IMR-90 (cell line): ENCODE data around the gene GATA3. TPM values are rescaled to one million over a fixed set of nuclear protein-coding genes. Genes with fewer than 3 reads are reported as not detected.

Source experiments
- ATAC-seq: fragments of 200-7000 bp; cut with Tn5 transposase; 2 replicates; pipeline ENCODE4 v1.9.1; 2020; ENCODE audit warnings: low read depth, mild to moderate bottlenecking, moderate library complexity
- BruUV-seq: library from RNA; stranded (reverse); fragments of 400-500 nt; replicated peaks from 2 replicates; lab custom pipeline; 2021; lab: Mats Ljungman, UMichigan
- CTCF ChIA-PET: fragments of 300-600 bp; formaldehyde crosslinking; extraction: SDS; loops from one replicate; lab custom pipeline; 2021; ENCODE audit warnings: antibody characterized with exemption; lab: Yijun Ruan, JAX
- POLR2A ChIA-PET: fragments of 300-600 bp; sonication (Branson Sonifier 250); formaldehyde crosslinking; loops from one replicate; lab custom pipeline; 2022; ENCODE audit warnings: antibody characterized with exemption; ENCODE audit not compliant: unreplicated experiment; lab: Charles Lee
- DNase-seq: peaks from one replicate; pipeline ENCODE4 v3.0.0; 2013
- H2AFZ ChIP-seq: replicated peaks from 2 replicates; pipeline ENCODE3; 2013; ENCODE audit warnings: low read length, mild to moderate bottlenecking; ENCODE audit not compliant: poor library complexity
- H2AK5ac ChIP-seq: 2 replicates; pipeline ENCODE4 v1.6.1; 2013; ENCODE audit warnings: low read depth, low read length, inconsistent platforms
- H2AK9ac ChIP-seq: replicated peaks from 2 replicates; pipeline ENCODE3; 2013; ENCODE audit warnings: mild to moderate bottlenecking, low read depth, low read length, moderate library complexity; ENCODE audit not compliant: poor library complexity
- H2BK120ac ChIP-seq: 2 replicates; pipeline ENCODE4 v1.6.1; 2013; ENCODE audit warnings: low read depth, low read length, inconsistent platforms
- H2BK15ac ChIP-seq: 3 replicates; pipeline ENCODE4 v1.6.1; 2013; ENCODE audit warnings: low read depth, low read length, inconsistent platforms
- H2BK20ac ChIP-seq: 2 replicates; pipeline ENCODE4 v1.6.1; 2013; ENCODE audit warnings: low read depth, mild to moderate bottlenecking, inconsistent platforms, low read length, moderate library complexity
- H2BK5ac ChIP-seq: 2 replicates; pipeline ENCODE4 v1.6.1; 2013; ENCODE audit warnings: mild to moderate bottlenecking, low read depth, low read length, inconsistent platforms; ENCODE audit not compliant: poor library complexity, severe bottlenecking
- H3K14ac ChIP-seq: replicated peaks from 2 replicates; pipeline ENCODE4 v1.6.1; 2013; ENCODE audit warnings: low read depth, low read length, inconsistent platforms
- H3K18ac ChIP-seq: 2 replicates; pipeline ENCODE4 v1.6.1; 2013; ENCODE audit warnings: low read depth, low read length, control low read depth
- H3K23ac ChIP-seq: 2 replicates; pipeline ENCODE4 v1.6.1; 2013; ENCODE audit warnings: low read depth, low read length, inconsistent platforms
- H3K27ac ChIP-seq: 2 replicates; pipeline ENCODE4 v1.5.1; 2013; ENCODE audit warnings: mild to moderate bottlenecking, control low read depth, low read length; ENCODE audit not compliant: insufficient read depth
- H3K27me3 ChIP-seq: 2 replicates; pipeline ENCODE4 v1.6.1; 2013; ENCODE audit warnings: low read length; ENCODE audit not compliant: control insufficient read depth, insufficient read depth
- H3K36me3 ChIP-seq: 2 replicates; pipeline ENCODE4 v1.6.1; 2013; ENCODE audit warnings: low read length, mixed read lengths; ENCODE audit not compliant: control insufficient read depth, insufficient read depth
- H3K4ac ChIP-seq: 2 replicates; pipeline ENCODE4 v1.6.1; 2013; ENCODE audit warnings: low read depth, low read length, inconsistent platforms
- H3K4me1 ChIP-seq: 2 replicates; pipeline ENCODE4 v1.6.1; 2013; ENCODE audit warnings: low read length, mixed read lengths; ENCODE audit not compliant: control insufficient read depth, insufficient read depth
- H3K4me2 ChIP-seq: 2 replicates; pipeline ENCODE4 v1.6.1; 2013; ENCODE audit warnings: low read depth, mild to moderate bottlenecking, control low read depth, low read length, moderate library complexity
- H3K4me3 ChIP-seq: 2 replicates; pipeline ENCODE4 v1.5.1; 2013; ENCODE audit warnings: low read depth, mild to moderate bottlenecking, control low read depth, low read length, moderate library complexity; ENCODE audit not compliant: insufficient read depth
- H3K56ac ChIP-seq: 2 replicates; pipeline ENCODE4 v1.6.1; 2013; ENCODE audit warnings: low read length, inconsistent platforms; ENCODE audit not compliant: insufficient read depth; ENCODE audit errors: extremely low read depth
- H3K79me1 ChIP-seq, 2 experiments: 2 replicates each; pipeline ENCODE4 v1.6.1; 2013; ENCODE audit warnings: low read length in 2 of 2, inconsistent platforms in 1 of 2, low read depth in 1 of 2
- H3K9ac ChIP-seq: 2 replicates; pipeline ENCODE4 v1.6.1; 2013; ENCODE audit warnings: low read depth, low read length, control low read depth
- H3K9me1 ChIP-seq: 2 replicates; pipeline ENCODE4 v1.6.1; 2013; ENCODE audit warnings: low read length, inconsistent platforms; ENCODE audit not compliant: insufficient read depth
- H3K9me3 ChIP-seq: 2 replicates; pipeline ENCODE4 v1.6.1; 2013; ENCODE audit warnings: low read length; ENCODE audit not compliant: control insufficient read depth, insufficient read depth
- H4K20me1 ChIP-seq: 2 replicates; pipeline ENCODE4 v1.6.1; 2013; ENCODE audit warnings: low read length, inconsistent platforms; ENCODE audit not compliant: insufficient read depth
- H4K5ac ChIP-seq: 2 replicates; pipeline ENCODE4 v1.6.1; 2013; ENCODE audit warnings: mild to moderate bottlenecking, low read depth, low read length, control low read depth
- H4K8ac ChIP-seq, 2 experiments: 2 replicates each; pipeline ENCODE4 v1.6.1; 2013; ENCODE audit warnings: low read depth in 2 of 2, low read length in 2 of 2, control low read depth in 1 of 2, inconsistent platforms in 1 of 2
- H4K91ac ChIP-seq: 2 replicates; pipeline ENCODE4 v1.6.1; 2013; ENCODE audit warnings: low read depth, low read length, inconsistent platforms; ENCODE audit not compliant: insufficient read depth
- BHLHE40 ChIP-seq: fragments of 150-350 bp; IDR thresholded peaks from 2 replicates; pipeline ENCODE4 v1.6.1; 2016; ENCODE audit warnings: mild to moderate bottlenecking, low read depth, low read length
- ELK1 ChIP-seq: fragments of 150-350 bp; IDR thresholded peaks from 2 replicates; pipeline ENCODE4 v1.6.1; 2016; ENCODE audit warnings: low read depth, mild to moderate bottlenecking, low read length, moderate library complexity, borderline replicate concordance
- MAFK ChIP-seq: IDR thresholded peaks from 2 replicates; pipeline ENCODE4 v1.6.1; 2012; ENCODE audit warnings: low read depth, low read length, improper control_type of control experiment
- MAZ ChIP-seq: IDR thresholded peaks from 2 replicates; pipeline ENCODE4 v1.6.1; 2012; ENCODE audit warnings: low read depth, mild to moderate bottlenecking, low read length, improper control_type of control experiment, moderate library complexity, borderline replicate concordance
- RCOR1 ChIP-seq: IDR thresholded peaks from 2 replicates; pipeline ENCODE4 v1.6.1; 2012; ENCODE audit warnings: mild to moderate bottlenecking, low read length, improper control_type of control experiment; ENCODE audit not compliant: insufficient replicate concordance
- SMC3 ChIP-seq: fragments of 150-350 bp; IDR thresholded peaks from 2 replicates; pipeline ENCODE4 v1.6.1; 2016; ENCODE audit warnings: low read depth, mild to moderate bottlenecking, antibody characterized with exemption, low read length, moderate library complexity
- WGBS, 2 experiments: methylation state at CpG; one replicate each; pipeline versions ENCODE4 v1.1.5 to v1.1.7; 2013; ENCODE audit warnings: missing lambda C conversion rate in 2 of 2; ENCODE audit not compliant: insufficient read length in 1 of 2; ENCODE audit errors: extremely low coverage in 2 of 2; 5-methylcytosine and 5-hydroxymethylcytosine counted together
- dilution Hi-C: fragments of 300-500 bp; cut with HindIII; formaldehyde crosslinking; loops from one replicate; pipeline ENCODE4 v1.14.3; 2018; ENCODE audit warnings: low sequenced_read_pairs; ENCODE audit not compliant: unreplicated experiment
- in situ Hi-C: fragments of 300-500 bp; cut with MboI; formaldehyde crosslinking; loops from 3 replicates; pipeline ENCODE4 v1.14.3; 2019; ENCODE audit warnings: low sequenced_read_pairs, inconsistent platforms, mixed read lengths
- intact Hi-C: fragments of 100-400 bp; cut with micrococcal nuclease; formaldehyde crosslinking; loops from 2 replicates; pipeline ENCODE4 v1.10.0; 2022
- polyA plus RNA-seq, 3 experiments: library from polyadenylated mRNA; depleted of rRNA; stranded (reverse); fragments of >200 nt; gene quantifications; 2 replicates each; pipeline ENCODE4 v1.2.3, GENCODE V29; 2012; ENCODE audit warnings: low replicate concordance in 1 of 3
- total RNA-seq: library from RNA; depleted of rRNA; stranded (reverse); fragments of >200 nt; gene quantifications from 2 replicates; pipeline ENCODE4 v1.2.3, GENCODE V29; 2012
- TF ChIP-seq, protein P1 (sequence below): fragments of 150-350 bp; IDR thresholded peaks from 2 replicates; pipeline ENCODE4 v1.6.1; 2017; ENCODE audit warnings: mild to moderate bottlenecking, antibody characterized with exemption, low read length, low read depth

GATA3 gene
- total and polyA plus RNA-seq, 2 of the 4 experiments (the other 2 are of a cell fraction) = 0.21 TPM; not detected in 1

DNA sequence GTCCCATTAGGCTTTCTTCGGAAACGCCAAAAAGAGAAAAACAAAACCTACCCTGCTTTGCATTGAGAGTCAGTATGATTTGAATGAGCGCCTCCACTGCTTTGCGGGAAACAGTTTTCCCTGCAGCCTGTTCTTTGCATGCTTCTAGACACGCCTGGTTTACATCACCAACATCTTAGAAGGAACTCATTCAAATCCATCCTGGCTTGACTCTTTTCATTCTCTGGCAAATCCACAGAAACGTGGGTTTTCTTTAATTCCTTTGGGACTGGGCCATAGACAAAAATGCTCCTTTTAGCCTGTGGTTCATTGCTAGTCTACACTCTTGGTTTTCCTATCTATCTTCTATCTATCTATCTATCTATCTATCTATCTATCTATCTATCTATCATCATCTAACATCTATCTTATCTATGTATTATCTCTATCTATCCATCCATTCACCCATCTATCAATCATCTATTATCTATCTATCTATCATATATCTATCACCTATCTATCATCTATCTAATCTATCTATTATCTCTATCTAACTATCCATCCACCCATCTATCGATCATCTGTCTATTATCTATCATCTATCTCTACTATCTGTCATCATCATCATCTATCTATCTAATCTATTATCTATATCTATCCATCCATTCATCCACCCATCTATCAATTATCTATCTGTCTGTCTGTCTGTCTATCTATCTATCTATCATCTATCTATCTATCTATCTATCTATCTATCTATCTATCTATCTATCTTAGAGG is 68.3 kb downstream of the GATA3 start:
- Histone ChIP-seq H3K4me2 (no peak overlapping the region), H4K20me1 (no peaks in the 10 kb centered on the region), H2BK120ac (no peak overlapping the region), H3K9me3 (peaks cover 8% of the 10 kb centered on the region), H2AFZ (no peak overlapping the region), H3K79me1 (no peaks in the 10 kb centered on the region), H3K14ac (no peak overlapping the region), H3K4ac (no peak overlapping the region), H3K4me3 (no peak overlapping the region), H2AK9ac (no peak overlapping the region), H4K5ac (no peak overlapping the region), H3K27ac (no peak overlapping the region), H2BK20ac (no peak overlapping the region), H4K91ac (no peak overlapping the region), H3K56ac (no peak overlapping the region), H4K8ac (no peak overlapping the region), H2BK5ac (no peak overlapping the region), H3K23ac (no peak overlapping the region), H3K9me1 (no peaks in the 10 kb centered on the region), H2AK5ac (no peak overlapping the region), H3K9ac (no peak overlapping the region), H3K36me3 (no peaks in the 10 kb centered on the region), H3K27me3 (no peaks in the 10 kb centered on the region), H3K4me1 (no peaks in the 10 kb centered on the region), H2BK15ac (no peak overlapping the region), H3K18ac (no peak overlapping the region)
- CTCF ChIA-PET = no interaction called here
- no TSS peak for BruUV-seq
- WGBS, 2 experiments = 71% methylated on average over 3 of the region's 7 CpGs; no CpG with 5 or more reads in 1 of the 2 experiments
- dilution Hi-C loops = no loop called here
- DNase-seq (no peak), ATAC-seq (no peak)
- intact Hi-C loops = no loop called here
- POLR2A ChIA-PET = no interaction called here
- in situ Hi-C loops = no loop called here
- no peak for TF ChIP-seq ELK1
- no peak for TF ChIP-seq MAFK
- no peak for TF ChIP-seq MAZ
- TF ChIP-seq, protein P1, sequence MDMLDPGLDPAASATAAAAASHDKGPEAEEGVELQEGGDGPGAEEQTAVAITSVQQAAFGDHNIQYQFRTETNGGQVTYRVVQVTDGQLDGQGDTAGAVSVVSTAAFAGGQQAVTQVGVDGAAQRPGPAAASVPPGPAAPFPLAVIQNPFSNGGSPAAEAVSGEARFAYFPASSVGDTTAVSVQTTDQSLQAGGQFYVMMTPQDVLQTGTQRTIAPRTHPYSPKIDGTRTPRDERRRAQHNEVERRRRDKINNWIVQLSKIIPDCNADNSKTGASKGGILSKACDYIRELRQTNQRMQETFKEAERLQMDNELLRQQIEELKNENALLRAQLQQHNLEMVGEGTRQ = no peak
- TF ChIP-seq RCOR1 = no peak
- TF ChIP-seq BHLHE40 = no peak
- TF ChIP-seq SMC3 = no peak
